Right forelimb (tissue), 1 donor: ENCODE data around the gene SMNDC1.
"Not testable (repeated sequence)": the region's sequence is repeated elsewhere in the genome, so short reads cannot be mapped to it uniquely, and the experiment has no call there.

ENCODE experiments used
- DNase-seq: peaks from one replicate; pipeline ENCODE4 v3.0.0-alpha.2; 2018

SMNDC1 gene

DNA sequence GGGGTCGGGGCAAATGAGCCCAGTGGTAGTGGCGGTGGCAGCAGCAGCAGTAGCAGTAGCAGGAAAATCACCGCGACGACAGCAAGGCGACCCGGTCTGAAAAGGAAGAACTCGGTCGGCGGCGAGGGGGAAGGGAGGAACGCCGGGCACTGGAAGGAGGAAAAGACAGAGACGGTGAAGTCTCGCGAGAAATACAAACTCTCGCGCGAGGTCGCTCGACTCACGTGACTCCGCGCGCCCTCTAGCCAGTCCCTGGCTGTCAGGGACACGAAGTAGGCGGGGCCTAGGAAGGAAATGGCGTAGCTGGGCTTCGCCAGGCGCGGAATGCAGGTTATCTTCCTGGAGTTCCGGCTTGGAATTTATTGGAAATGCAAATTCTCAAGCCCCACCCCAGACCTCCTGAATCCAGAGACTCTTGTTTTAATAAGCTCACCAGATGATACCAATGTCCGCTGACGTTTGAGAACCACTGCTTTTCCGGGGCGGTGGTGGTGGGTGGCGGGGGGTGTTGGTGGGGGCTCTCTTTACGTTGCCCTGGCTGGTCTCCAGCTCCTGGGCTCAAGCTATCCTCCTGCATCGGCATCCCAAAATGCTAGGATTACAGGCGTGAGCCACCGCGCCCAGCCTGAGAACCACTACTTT lies at the start of gene SMNDC1:
TSS of gene SMNDC1 (minus strand) at position 141 of the 642 bp plus-strand sequence. CDS start 1,333 bp downstream, outside the sequence.
- DNase-seq: peak; percentile 98

GRCh38 chr10:110354322-110354766 lies 49.6 kb upstream of the SMNDC1 start:
- DNase-seq: peak; percentile 75

DNA sequence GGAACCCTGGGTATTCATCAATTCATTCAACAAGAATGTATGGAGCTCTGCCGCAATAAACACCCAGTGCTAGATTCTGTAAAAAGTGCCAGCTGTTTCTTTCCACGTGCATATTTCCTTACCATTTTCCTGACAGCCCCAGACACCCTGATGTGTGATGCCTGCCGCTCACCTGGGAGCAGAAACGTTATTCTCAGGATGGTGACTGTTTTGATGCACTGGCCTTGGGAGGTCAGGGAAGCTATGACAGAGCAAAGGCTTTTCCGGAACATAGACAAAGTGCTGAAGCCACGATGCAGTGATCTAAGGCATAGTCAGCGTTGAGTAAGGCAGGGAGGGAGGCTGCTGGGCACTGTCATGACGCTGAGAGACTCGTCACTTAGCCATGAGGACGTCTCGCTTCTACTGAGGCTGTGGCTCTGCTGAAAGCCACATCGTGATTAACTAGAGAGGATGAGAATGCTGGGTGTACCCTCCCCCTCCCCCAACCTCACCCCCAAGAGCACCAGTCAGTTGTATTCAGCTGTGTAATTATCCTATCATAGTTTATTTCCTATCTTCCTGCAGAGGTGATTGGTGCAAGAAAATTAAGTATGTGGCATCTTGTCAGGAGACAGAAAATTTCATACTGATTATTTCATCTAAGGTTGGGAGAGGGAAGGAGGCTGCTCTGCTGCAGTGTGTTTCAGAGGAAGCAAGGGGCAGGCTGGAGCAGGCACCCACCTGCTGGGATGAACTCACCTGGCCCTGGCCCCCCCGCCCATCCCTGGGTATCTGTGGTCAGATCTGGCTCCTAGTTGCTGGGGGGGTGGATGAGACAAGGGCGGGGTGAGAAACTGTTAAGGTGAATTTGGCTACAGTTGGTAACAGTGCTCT lies 48.8 kb upstream of the SMNDC1 start:
- no peak for DNase-seq

GRCh38 chr10:110352930-110353243 lies 48.2 kb upstream of the SMNDC1 start:
- DNase-seq: no peak

DNA sequence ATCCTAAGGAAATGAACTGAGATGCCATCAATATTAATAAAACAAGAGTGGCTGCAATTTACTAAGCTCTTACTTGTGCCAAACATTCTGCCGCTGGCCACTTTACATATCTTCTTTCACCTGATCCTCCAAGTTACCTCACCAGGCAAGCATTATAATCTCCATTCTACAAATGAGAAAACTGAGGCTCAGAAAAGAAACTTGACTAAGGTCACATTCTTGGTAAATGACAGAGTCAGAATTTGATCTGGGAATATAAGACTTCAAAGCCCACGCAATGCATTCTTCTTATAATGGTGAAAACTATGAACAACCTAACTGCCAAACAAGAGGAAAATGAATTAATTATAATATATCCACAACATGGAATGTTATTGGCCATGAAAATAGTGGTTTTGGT lies 46.1 kb upstream of the SMNDC1 start:
- no peak for DNase-seq

DNA sequence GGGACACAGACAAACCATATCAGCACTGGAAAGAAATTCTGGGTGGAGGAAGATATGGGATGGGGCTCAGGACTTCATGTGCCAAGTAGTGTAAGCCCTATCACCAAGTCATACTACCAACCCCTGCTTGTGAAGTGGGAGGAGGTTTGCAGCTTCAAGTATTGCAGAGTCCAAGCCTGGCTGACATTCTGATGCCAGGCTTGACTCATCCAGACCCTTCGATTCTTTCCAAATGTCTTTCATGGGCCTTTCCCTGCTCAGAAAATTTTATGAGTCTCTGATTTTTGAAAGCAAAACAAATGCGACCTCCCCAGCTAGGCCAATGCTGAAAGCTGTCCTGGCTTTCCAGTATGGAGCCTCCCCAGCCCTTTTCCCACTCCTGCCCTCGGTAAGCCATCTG lies 45.1 kb upstream of the SMNDC1 start:
- no peak for DNase-seq

GRCh38 chr10:110349386-110349785 lies 44.7 kb upstream of the SMNDC1 start:
- DNase-seq: no peak

DNA sequence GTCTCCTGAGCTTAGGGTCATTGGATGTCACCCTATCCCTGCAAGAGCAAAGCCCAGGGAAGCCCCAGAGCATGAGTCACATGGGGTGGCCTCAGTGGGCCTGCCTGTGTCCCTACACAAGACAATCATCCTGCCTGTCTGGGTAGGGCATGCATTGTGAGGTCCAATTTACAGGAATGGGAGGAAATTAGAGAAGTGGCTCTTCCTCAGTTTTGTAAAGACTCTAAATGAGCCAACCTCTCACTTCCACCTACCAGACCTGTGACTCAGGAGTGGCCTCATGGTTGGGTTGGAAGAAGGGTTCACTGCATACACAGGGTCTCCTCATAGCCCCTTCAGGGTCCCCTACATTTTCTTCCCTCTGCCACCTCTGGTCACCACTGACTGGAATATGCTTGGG lies 43.6 kb upstream of the SMNDC1 start:
- no peak for DNase-seq

DNA sequence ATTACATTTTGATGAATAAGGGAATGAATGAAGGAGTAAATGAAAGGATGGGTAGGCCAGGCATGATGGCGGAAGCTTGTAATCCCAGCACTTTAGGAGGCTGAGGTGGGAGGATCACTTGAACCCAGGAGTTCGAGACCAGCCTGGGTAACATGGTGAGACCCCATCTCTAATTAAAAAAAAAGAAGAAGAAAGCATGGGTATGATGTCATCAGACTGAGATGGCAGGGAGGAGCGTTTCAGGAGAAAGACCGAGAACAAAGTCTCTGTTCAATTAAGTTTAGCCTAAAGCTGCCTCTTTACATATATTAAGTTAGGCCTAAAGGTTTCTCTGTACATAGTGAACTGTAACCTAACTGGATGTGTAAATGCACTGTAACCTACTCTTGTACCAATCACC lies 42.2 kb upstream of the SMNDC1 start:
- DNase-seq: no peak

DNA sequence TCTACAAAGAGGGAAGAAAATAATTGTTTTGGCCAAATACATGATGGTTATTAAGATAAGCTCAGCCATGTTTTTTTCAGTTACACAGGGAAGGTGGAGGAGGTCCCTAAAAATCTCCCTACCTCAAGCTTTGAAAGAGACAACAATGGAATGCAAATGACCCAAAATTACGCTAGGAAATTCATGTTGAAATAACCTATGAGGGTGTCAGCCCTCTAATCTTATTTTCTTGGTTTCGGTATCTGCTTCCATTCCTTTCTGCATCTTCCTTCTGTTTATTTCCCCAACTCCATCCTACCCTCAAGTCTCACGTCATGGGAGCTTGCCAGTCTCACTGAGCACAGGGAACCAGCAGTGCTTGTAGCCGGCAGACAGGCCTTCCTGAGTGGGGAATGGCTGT lies 40.6 kb upstream of the SMNDC1 start:
- no peak for DNase-seq

DNA sequence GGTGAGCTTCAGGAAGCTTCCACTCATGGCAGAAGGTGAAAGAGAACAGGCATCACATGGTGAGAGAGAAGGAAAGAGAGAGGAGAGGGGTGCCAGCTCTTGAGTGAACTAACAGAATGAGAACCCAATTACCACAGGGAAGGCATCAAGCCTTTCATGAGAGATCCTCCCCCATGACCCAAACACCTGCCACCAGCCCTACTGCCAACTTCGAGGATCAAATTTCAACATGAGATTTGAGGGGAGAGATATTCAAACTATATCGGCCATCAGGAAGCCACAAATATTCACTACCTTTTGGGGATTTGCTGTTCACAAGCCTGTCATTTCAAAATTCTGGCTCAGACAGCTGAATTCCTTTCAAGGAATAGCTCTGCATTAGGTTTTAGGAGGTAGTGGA lies 39.9 kb upstream of the SMNDC1 start:
- DNase-seq: no peak

DNA sequence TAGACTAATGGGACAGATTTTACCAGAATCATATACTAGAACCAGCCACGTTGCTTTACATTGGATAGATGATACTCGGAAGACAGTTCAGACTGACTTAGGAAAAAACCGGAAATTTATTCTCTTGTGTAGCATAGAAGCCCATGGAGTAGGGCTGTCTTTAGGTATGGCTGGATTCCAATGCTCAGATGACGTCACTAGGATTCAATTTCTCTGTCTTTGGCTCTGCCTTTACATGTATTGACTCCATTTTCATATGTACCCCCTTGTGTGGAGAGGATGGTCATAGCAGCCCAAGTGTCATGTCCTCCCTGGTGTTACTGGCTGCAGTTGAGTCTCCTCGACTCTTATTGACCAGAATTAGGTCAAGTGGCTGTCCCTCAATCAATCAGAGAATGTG lies 39.2 kb upstream of the SMNDC1 start:
- DNase-seq: no peak

- DNase-seq: no peak
Observed at GRCh38 chr10:110340816-110341215, 36.1 kb upstream of the SMNDC1 start.

DNA sequence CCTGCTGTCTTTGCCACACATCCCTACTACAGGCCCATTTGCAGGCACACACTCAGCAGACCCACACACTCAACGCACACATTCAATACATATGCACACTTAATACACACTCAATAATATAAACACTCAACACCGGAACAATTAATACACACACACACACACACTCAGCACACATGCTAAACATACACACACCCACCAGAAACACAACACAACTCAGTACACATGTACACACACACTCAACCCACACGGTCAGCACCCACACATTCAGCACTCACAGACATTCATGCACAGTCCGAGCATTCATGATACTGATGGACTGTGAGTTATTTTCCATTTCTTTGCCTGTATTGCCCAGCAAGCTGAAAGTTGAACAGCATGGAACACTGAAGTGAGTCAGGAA lies 35.4 kb upstream of the SMNDC1 start:
- no peak for DNase-seq

- DNase-seq: no peak
Observed at GRCh38 chr10:110337906-110338305, 33.2 kb upstream of the SMNDC1 start.

GRCh38 chr10:110337401-110337800 lies 32.7 kb upstream of the SMNDC1 start:
- DNase-seq: no peak

DNA sequence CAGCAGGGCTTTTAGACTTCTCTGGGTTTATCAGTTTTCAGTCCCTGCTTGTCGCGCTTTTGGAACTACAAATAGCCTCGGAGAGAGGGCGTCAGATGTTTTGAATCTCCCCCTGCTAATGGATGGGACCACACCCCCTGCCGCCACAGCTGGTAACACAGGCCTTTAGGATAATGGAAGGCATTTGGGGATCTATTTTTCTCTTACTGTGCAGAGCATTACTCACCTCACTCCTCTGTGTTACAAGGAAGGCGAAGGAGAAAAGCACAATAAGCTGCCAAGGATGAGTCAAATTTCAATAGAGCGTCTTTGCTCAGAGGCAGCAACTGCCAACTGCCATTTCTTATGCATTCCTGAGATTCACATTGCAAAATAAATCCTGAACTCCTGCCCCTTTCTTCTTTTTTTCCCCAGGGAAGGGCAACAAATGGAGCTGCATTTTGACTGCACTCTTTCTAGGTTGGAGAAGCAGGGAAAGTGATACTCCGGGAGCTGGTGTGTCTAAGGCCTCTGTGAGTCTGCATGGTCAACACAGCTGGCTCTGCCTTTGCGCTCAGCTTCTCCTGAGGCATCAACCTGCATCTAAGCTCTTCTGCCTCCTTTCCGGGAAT lies 31.5 kb upstream of the SMNDC1 start:
- no peak for DNase-seq

GRCh38 chr10:110335314-110336064 lies 30.8 kb upstream of the SMNDC1 start:
- DNase-seq: no peak

DNA sequence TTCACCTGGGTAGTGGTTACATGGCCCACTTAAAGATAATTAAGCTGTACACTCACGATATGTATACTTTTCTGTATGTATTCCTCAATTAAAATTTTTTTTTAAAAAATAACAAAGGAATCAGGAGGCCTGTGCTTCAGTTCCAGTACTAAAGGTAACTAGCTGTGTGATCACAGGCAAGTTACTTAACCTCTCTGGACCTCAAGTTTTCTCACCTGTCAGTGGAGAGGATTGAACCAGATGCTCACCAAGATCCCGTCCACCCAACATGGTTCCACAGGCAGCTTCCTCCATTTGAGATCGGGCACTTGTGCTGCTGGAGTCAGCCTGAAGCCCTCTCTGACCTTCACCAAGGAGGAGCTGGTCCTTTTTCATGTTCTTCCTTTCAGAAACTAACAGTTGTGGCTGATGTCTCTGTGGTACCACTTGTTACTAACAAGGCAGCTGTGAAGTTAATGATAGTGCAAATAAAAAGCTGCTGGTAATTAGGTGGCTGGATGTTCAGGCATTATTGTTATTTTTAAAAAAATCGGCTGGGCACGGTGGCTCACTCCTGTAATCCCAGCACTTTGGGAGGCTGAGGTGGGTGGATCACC lies 29.4 kb upstream of the SMNDC1 start:
- DNase-seq: no peak

- DNase-seq: not testable (repeated sequence)
Observed at GRCh38 chr10:110331226-110331795, 26.6 kb upstream of the SMNDC1 start.

GRCh38 chr10:110330675-110331074 lies 26.0 kb upstream of the SMNDC1 start:
- DNase-seq: no peak

- no peak for DNase-seq
Observed at GRCh38 chr10:110327262-110327914, 22.7 kb upstream of the SMNDC1 start.
